Umbilical cord (tissue), 2 donors: Measurements from ENCODE around the gene TMEM256. TPM values are rescaled to one million over a fixed set of nuclear protein-coding genes. Genes with fewer than 3 reads are reported as not detected.
"Not testable (repeated sequence)": the region's sequence is repeated elsewhere in the genome, so short reads cannot be mapped to it uniquely, and the experiment has no call there.

ENCODE experiments used
- DNase-seq: peaks from one replicate; pipeline ENCODE4 v3.0.0-alpha.2; 2015; ENCODE audit warnings: low spot score
- total RNA-seq: library from RNA; depleted of rRNA; stranded (reverse); fragments of >200 nt; gene quantifications from one replicate; pipeline ENCODE4 v1.2.3, GENCODE V29; 2014; ENCODE audit warnings: low replicate concordance; ENCODE audit not compliant: insufficient read depth

Gene TMEM256
- total RNA-seq, 1 donor from 2014 or later: 89.3 TPM

- no peak for DNase-seq
Measured at GRCh38 chr17:7384489-7385081, 19.3 kb downstream of the TMEM256 start.

GRCh38 chr17:7383742-7384488 is 20.0 kb downstream of the TMEM256 start:
- DNase-seq: peak; percentile 57

GRCh38 chr17:7383371-7383741 is 20.5 kb downstream of the TMEM256 start:
- no peak for DNase-seq

- DNase-seq: no peak
Measured at GRCh38 chr17:7382901-7383300, 21.0 kb downstream of the TMEM256 start.

GRCh38 chr17:7380855-7381683 is 22.8 kb downstream of the TMEM256 start, which contains the start of gene TNK1:
TNK1 (plus strand) TSS chr17:7381089; CDS start chr17:7382927, 1,838 bp downstream.
- no peak for DNase-seq

GRCh38 chr17:7380321-7380720 is 23.6 kb downstream of the TMEM256 start:
- DNase-seq: peak; percentile 77

GRCh38 chr17:7379134-7379533 is 24.8 kb downstream of the TMEM256 start:
- no peak for DNase-seq

- no peak for DNase-seq
Measured at GRCh38 chr17:7374353-7374752, 29.5 kb downstream of the TMEM256 start.

- DNase-seq: no peak
Measured at GRCh38 chr17:7370853-7371252, 33.0 kb downstream of the TMEM256 start.

- DNase-seq: no peak
Measured at GRCh38 chr17:7369825-7370224, 34.1 kb downstream of the TMEM256 start.

GRCh38 chr17:7368599-7368994 is 35.3 kb downstream of the TMEM256 start:
- DNase-seq: not testable (repeated sequence)

GRCh38 chr17:7367918-7368598 is 35.8 kb downstream of the TMEM256 start:
- no peak for DNase-seq

- no peak for DNase-seq
Measured at GRCh38 chr17:7367083-7367482, 36.8 kb downstream of the TMEM256 start.

- not testable (repeated sequence) for DNase-seq
Measured at GRCh38 chr17:7365963-7366362, 37.9 kb downstream of the TMEM256 start.

GRCh38 chr17:7363311-7363710 is 40.6 kb downstream of the TMEM256 start:
- DNase-seq: no peak

- no peak for DNase-seq
Measured at GRCh38 chr17:7361906-7362305, 42.0 kb downstream of the TMEM256 start.

GRCh38 chr17:7357381-7357780 is 46.5 kb downstream of the TMEM256 start:
- DNase-seq: no peak

GRCh38 chr17:7356756-7357155 is 47.1 kb downstream of the TMEM256 start:
- peak; percentile 86 for DNase-seq

GRCh38 chr17:7356072-7356549 is 47.8 kb downstream of the TMEM256 start:
- peak; percentile 73 for DNase-seq

- DNase-seq: no peak
Measured at GRCh38 chr17:7355573-7355972, 48.3 kb downstream of the TMEM256 start.

GRCh38 chr17:7355053-7355452 is 48.8 kb downstream of the TMEM256 start, which contains the start of gene TMEM95:
TMEM95 (plus strand) TSS chr17:7355156; CDS start chr17:7355205, 49 bp downstream.
- peak; percentile 55 for DNase-seq
